RWPE2 (cell line): ENCODE measurements around the gene ALCAM.

Source experiments
- ATAC-seq: fragments of 200-7000 bp; cut with Tn5 transposase; 3 replicates; pipeline ENCODE4 v1.9.1; 2021; ENCODE audit warnings: low read depth
- DNase-seq: peaks from one replicate; pipeline ENCODE4 v3.0.0-alpha.2; 2020; ENCODE audit warnings: low spot score
- H3K27ac ChIP-seq: fragments of 450-650 bp; 2 replicates; pipeline ENCODE4 v1.5.1; 2017; ENCODE audit warnings: mild to moderate bottlenecking; ENCODE audit not compliant: poor library complexity, severe bottlenecking
- H3K27me3 ChIP-seq: fragments of 250-450 bp; sonication (Bioruptor Pico); 2 replicates; pipeline ENCODE4 v1.5.1; 2021; ENCODE audit warnings: mild to moderate bottlenecking, moderate library complexity; ENCODE audit not compliant: insufficient read depth, poor library complexity, severe bottlenecking
- H3K36me3 ChIP-seq: fragments of 250-450 bp; sonication (Bioruptor Pico); 2 replicates; pipeline ENCODE4 v1.5.1; 2020; ENCODE audit warnings: low read depth, mild to moderate bottlenecking, moderate library complexity
- H3K4me1 ChIP-seq: fragments of 250-450 bp; sonication (Bioruptor Pico); 2 replicates; pipeline ENCODE4 v1.5.1; 2021; ENCODE audit warnings: mild to moderate bottlenecking, moderate library complexity; ENCODE audit not compliant: insufficient read depth, poor library complexity, severe bottlenecking
- H3K4me3 ChIP-seq: fragments of 250-450 bp; sonication (Bioruptor Pico); 2 replicates; pipeline ENCODE4 v1.5.1; 2021; ENCODE audit warnings: mild to moderate bottlenecking, moderate library complexity; ENCODE audit not compliant: severe bottlenecking
- H3K9me3 ChIP-seq: fragments of 250-450 bp; sonication (Bioruptor Pico); 2 replicates; pipeline ENCODE4 v1.5.1; 2021; ENCODE audit warnings: mild to moderate bottlenecking, moderate library complexity; ENCODE audit not compliant: severe bottlenecking
- CTCF ChIP-seq: fragments of 450-650 bp; IDR thresholded peaks from one replicate; pipeline ENCODE4 v1.5.1; 2017; ENCODE audit warnings: mild to moderate bottlenecking, moderate library complexity; ENCODE audit not compliant: poor library complexity, severe bottlenecking

ALCAM gene

GRCh38 chr3:105545051-105545450 is 178.3 kb downstream of the ALCAM start:
- Histone ChIP-seq H3K27me3 (no peaks in the 10 kb centered on the region), H3K36me3 (peaks cover 84% of the 10 kb centered on the region), H3K27ac (no peak overlapping the region), H3K9me3 (no peaks in the 10 kb centered on the region), H3K4me1 (no peaks in the 10 kb centered on the region), H3K4me3 (no peak overlapping the region)
- DNase-seq = no peak
- TF ChIP-seq CTCF = no peak
- no peak for ATAC-seq

- DNase-seq = no peak
These were observed 187.1 kb downstream of the ALCAM start for GRCh38 chr3:105553851-105554250.

GRCh38 chr3:105555206-105555605 is 188.5 kb downstream of the ALCAM start:
- no peak for ATAC-seq
- H3K27me3 ChIP-seq = no peaks in the 10 kb centered on the region
- no peak overlapping the region for H3K27ac ChIP-seq
- H3K36me3 ChIP-seq = peaks cover 39% of the 10 kb centered on the region
- no peaks in the 10 kb centered on the region for H3K4me1 ChIP-seq
- H3K9me3 ChIP-seq = no peaks in the 10 kb centered on the region
- no peak overlapping the region for H3K4me3 ChIP-seq
- no peak for TF ChIP-seq CTCF
- no peak for DNase-seq

More at GRCh38 chr3:105553851-105554250, 187.1 kb downstream of the ALCAM start:
- no peak for ATAC-seq
- H3K9me3 ChIP-seq = no peaks in the 10 kb centered on the region
- H3K27me3 ChIP-seq = no peaks in the 10 kb centered on the region
- H3K27ac ChIP-seq = no peak overlapping the region
- H3K36me3 ChIP-seq = peaks cover 51% of the 10 kb centered on the region
- no peaks in the 10 kb centered on the region for H3K4me1 ChIP-seq
- no peak for TF ChIP-seq CTCF
- H3K4me3 ChIP-seq = no peak overlapping the region

GRCh38 chr3:105559856-105560255 is 193.1 kb downstream of the ALCAM start:
- no peaks in the 10 kb centered on the region for H3K4me1 ChIP-seq
- peaks cover 6% of the 10 kb centered on the region; the same call in 1 of the 2 replicates for H3K36me3 ChIP-seq
- no peak overlapping the region for H3K27ac ChIP-seq
- no peak overlapping the region for H3K4me3 ChIP-seq
- ATAC-seq (no peak), DNase-seq (no peak)
- H3K27me3 ChIP-seq = no peaks in the 10 kb centered on the region
- H3K9me3 ChIP-seq = no peaks in the 10 kb centered on the region
- TF ChIP-seq CTCF = no peak

GRCh38 chr3:105561876-105562275 is 195.2 kb downstream of the ALCAM start:
- no peak for DNase-seq

More at GRCh38 chr3:105561876-105562275, 195.2 kb downstream of the ALCAM start:
- H3K27me3 ChIP-seq = no peaks in the 10 kb centered on the region
- no peak for TF ChIP-seq CTCF
- H3K27ac ChIP-seq = no peak overlapping the region
- no peaks in the 10 kb centered on the region for H3K4me1 ChIP-seq
- H3K4me3 ChIP-seq = no peak overlapping the region
- 0 out of 2 replicates have a peak, but pooled peaks cover 6% of the 10 kb centered on the region for H3K36me3 ChIP-seq
- peak; percentile 42; the same call in 2 of the 3 replicates for ATAC-seq
- no peaks in the 10 kb centered on the region for H3K9me3 ChIP-seq
